Thoracic aorta (tissue), 2 donors: ENCODE data around the gene GLUD2. TPM values are rescaled to one million over a fixed set of nuclear protein-coding genes. Genes with fewer than 3 reads are reported as not detected.

Source experiments
- ATAC-seq: fragments of 150-250 bp; one replicate; pipeline ENCODE4 v1.8.0; 2017; ENCODE audit warnings: low read depth; ENCODE audit not compliant: insufficient number of reproducible peaks, low FRiP score
- DNase-seq: peaks from one replicate; pipeline ENCODE4 v3.0.0-alpha.2; 2020; ENCODE audit warnings: low spot score
- H3K27ac ChIP-seq, 2 donors: fragments of 200-600 bp; sonication (generic); 1 replicate in 1 of 2; 2 replicates in 1 of 2; pipeline ENCODE4 v1.5.1; 2016; ENCODE audit warnings: mild to moderate bottlenecking in 2 of 2, moderate library complexity in 2 of 2
- H3K27me3 ChIP-seq: fragments of 200-600 bp; sonication (generic); replicated peaks from 2 replicates; pipeline ENCODE4 v1.6.0; 2016; ENCODE audit warnings: mild to moderate bottlenecking; ENCODE audit not compliant: insufficient read depth
- H3K36me3 ChIP-seq: fragments of 200-600 bp; sonication (generic); one replicate; pipeline ENCODE4 v1.5.1; 2016
- H3K4me1 ChIP-seq, 2 donors: fragments of 200-600 bp; sonication (generic); 1 replicate in 1 of 2; 2 replicates in 1 of 2; pipeline versions ENCODE4 v1.5.1 to v1.6.0; 2016; ENCODE audit warnings: low read depth in 2 of 2, mild to moderate bottlenecking in 1 of 2; ENCODE audit not compliant: control insufficient read depth in 1 of 2
- H3K4me3 ChIP-seq: fragments of 200-600 bp; sonication (generic); 2 replicates; pipeline ENCODE4 v1.5.1; 2016; ENCODE audit warnings: mild to moderate bottlenecking
- H3K9me3 ChIP-seq: fragments of 200-600 bp; sonication (generic); 2 replicates; pipeline ENCODE4 v1.5.1; 2016
- total RNA-seq, 2 donors: library from RNA; depleted of rRNA; stranded (reverse); fragments of >200 nt; gene quantifications; one replicate each; pipeline versions ENCODE4 v1.1.0 to v1.2.3, GENCODE V29; 2016
- TF ChIP-seq, protein P1 (sequence below): fragments of 200-600 bp; sonication (generic); IDR thresholded peaks from one replicate; pipeline ENCODE4 v1.5.1; 2019; ENCODE audit warnings: antibody characterized with exemption

Gene GLUD2
- total RNA-seq, 2 donors from 2014 or later = 0.27 to 2.5 TPM

DNA sequence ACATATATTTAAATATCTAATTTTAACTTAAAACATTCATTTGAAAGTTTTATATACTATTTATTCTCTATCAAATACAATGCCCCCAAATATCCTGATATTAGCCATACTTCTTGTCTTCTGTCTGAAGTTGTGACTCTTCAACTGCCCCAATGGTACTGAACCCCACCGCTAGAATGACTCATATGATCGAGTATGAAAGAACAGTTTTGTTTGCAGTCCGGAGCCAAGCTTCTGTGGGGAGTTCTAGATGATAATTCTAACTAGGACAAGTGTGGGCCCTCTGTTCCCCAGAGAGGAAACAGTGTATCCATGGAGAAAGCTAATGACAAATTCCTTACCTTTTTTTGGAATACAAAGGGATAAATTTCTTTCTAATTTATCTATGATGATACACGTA is 37.2 kb upstream of the GLUD2 start:
- H3K36me3 ChIP-seq = no peaks in the 10 kb centered on the region

DNA sequence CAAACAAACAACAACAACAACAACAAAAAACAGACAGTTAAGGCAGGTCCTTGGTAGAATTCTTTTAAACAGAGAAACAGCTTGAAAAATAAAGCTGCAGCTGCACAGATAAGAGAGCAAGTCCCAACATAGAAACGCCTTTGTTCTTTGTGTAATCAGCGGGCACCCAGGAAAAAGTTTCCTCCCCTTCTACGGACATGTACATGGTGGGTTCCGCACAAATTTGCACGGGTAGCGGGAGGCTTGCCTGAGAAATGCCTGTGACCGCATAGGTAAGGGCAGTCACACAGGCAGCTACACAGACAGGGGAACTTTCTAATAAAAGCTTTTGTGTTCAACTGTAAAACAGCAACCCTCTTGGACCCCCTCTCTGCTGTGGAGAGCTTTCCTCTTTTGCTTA is 36.2 kb upstream of the GLUD2 start:
- Histone ChIP-seq H3K4me1 (no peaks in the 10 kb centered on the region), H3K27ac (no peak overlapping the region), H3K27me3 (no peaks in the 10 kb centered on the region), H3K36me3 (no peaks in the 10 kb centered on the region), H3K9me3 (no peaks in the 10 kb centered on the region), H3K4me3 (no peak overlapping the region)
- DNase-seq = no peak
- TF ChIP-seq, protein P1, sequence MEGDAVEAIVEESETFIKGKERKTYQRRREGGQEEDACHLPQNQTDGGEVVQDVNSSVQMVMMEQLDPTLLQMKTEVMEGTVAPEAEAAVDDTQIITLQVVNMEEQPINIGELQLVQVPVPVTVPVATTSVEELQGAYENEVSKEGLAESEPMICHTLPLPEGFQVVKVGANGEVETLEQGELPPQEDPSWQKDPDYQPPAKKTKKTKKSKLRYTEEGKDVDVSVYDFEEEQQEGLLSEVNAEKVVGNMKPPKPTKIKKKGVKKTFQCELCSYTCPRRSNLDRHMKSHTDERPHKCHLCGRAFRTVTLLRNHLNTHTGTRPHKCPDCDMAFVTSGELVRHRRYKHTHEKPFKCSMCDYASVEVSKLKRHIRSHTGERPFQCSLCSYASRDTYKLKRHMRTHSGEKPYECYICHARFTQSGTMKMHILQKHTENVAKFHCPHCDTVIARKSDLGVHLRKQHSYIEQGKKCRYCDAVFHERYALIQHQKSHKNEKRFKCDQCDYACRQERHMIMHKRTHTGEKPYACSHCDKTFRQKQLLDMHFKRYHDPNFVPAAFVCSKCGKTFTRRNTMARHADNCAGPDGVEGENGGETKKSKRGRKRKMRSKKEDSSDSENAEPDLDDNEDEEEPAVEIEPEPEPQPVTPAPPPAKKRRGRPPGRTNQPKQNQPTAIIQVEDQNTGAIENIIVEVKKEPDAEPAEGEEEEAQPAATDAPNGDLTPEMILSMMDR = no peak
- ATAC-seq = no peak

More for the DNA sequence above, 37.2 kb upstream of the GLUD2 start:
- ATAC-seq (no peak), DNase-seq (no peak)
- H3K27me3 ChIP-seq = no peaks in the 10 kb centered on the region
- H3K27ac ChIP-seq = no peak overlapping the region
- H3K9me3 ChIP-seq = no peaks in the 10 kb centered on the region
- no peak overlapping the region for H3K4me3 ChIP-seq
- TF ChIP-seq, protein P1 = no peak
- no peaks in the 10 kb centered on the region for H3K4me1 ChIP-seq

DNA sequence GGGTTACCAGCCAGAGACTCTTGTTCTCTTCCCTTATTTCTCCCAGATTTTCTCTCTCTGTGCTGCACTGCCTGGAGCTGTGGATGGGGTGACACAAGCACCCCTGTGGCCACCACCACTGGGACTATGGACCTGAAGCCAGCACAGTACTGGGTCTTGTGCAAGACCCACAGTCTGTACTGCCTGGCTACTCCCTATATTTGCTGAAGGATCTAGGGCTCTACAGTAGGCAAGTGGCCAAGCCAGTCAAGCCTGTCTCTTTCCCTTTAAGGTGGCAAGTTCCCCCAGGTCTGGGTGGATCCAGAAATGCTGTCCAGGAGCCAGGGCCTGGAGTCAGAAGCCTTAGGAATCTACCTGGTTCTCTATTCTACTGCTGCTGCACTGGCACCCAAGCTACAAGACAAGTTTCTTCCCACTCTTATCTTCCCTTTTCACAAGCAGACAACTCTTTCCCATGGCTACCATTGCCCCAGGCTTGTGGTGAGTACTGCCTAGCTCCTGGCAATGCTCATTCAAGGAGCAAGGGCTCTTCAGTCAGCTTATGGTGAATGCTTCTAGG is 33.4 kb upstream of the GLUD2 start:
- no peak for ATAC-seq
- TF ChIP-seq, protein P1 = no peak

DNA sequence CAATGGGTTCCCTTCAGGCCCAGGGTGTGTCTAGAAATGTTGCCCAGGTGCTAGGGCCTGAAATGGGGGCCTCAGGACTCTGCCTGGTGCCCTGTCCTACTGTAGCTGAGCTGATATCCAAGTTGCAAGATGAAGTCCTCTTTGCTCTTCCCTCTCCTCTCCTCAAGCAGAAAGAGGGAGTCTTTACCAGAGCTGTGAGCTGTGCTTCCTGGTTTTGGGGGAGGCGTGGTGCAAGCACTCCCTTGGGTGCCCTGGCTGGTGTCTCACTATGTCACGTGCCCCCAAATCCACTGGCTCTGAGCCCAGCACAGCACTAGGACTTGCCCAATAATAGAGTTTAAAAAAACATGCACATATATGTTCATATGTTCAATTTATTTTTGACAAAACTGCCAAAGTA is 32.6 kb upstream of the GLUD2 start:
- no peaks in the 10 kb centered on the region for H3K4me1 ChIP-seq
- H3K9me3 ChIP-seq = no peaks in the 10 kb centered on the region
- no peak overlapping the region for H3K27ac ChIP-seq
- TF ChIP-seq, protein P1 = no peak
- no peaks in the 10 kb centered on the region for H3K36me3 ChIP-seq
- no peak for DNase-seq
- ATAC-seq = no peak
- H3K4me3 ChIP-seq = no peak overlapping the region
- H3K27me3 ChIP-seq = no peaks in the 10 kb centered on the region

More for the DNA sequence above, 33.4 kb upstream of the GLUD2 start:
- Histone ChIP-seq H3K36me3 (no peaks in the 10 kb centered on the region), H3K9me3 (no peaks in the 10 kb centered on the region), H3K27ac (no peak overlapping the region), H3K4me1 (no peaks in the 10 kb centered on the region), H3K27me3 (no peaks in the 10 kb centered on the region), H3K4me3 (no peak overlapping the region)
- no peak for DNase-seq

DNA sequence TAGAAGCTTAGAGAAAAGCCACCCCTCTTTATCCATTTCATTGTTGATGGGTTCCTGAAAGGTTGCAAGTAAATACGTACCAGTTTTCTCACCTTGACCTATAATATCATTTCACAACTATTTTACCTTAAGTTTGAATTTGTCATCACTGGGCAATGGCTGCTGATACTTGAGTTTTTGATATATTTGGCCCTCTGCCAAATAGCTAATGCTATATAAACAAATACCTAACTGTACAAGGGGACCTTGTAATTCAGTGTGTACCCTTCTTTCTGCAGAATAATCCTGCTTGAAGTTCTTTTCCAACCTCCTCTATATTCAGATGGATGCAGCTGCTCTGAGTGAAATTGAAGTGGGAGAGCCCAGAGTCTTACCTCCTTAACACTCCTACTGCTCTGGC is 19.0 kb upstream of the GLUD2 start:
- H3K27me3 ChIP-seq = no peaks in the 10 kb centered on the region
- DNase-seq = no peak
- no peaks in the 10 kb centered on the region for H3K4me1 ChIP-seq
- no peak overlapping the region for H3K27ac ChIP-seq
- ATAC-seq = no peak
- H3K9me3 ChIP-seq = no peaks in the 10 kb centered on the region
- TF ChIP-seq, protein P1 = no peak
- H3K36me3 ChIP-seq = no peaks in the 10 kb centered on the region
- no peak overlapping the region for H3K4me3 ChIP-seq
